Amygdala (tissue), 56 donors: ENCODE data around the gene PPARG.

Experiments used
- DNase-seq, 56 donors: peaks; one replicate each; lab custom pipeline; 2025; lab: John Stamatoyannopoulos, UW

Gene PPARG

DNA sequence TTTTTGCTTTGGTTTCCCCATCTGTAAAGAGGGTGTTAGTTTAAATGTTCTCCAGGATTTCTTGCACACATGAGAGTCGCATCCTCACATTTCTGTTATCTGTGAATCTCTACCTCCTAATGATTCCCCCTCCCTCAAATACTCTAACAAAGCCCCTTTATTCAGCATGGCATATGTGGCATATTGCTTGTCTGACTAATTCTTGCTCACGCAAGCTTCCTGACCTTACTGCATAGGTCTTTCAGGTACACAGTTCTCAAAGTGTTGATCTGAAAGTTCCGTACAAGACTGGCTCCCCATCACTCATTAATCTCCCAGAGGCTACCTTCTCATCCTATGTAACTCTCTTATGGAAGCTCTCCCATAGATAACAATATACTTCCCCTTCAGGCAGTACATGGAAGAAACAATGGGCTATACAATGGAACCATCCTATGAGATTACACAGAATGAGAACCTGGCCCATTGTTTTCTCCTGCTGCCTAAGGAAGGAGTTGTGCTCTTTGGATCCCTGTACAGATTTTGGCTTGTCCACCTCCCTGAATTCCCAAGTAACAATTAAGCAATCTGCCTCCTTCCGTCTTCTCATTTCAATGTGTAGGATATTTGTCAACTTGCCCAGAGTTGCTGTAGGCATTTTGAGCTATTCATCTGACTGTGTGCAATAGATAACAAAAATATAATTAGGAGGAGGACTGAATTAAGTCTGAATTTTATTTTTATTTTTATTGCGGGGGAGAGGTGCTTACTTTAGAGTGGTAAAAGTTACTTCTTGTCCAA lies 51.0 kb downstream of the PPARG start:
- DNase-seq: no peak

GRCh38 chr3:12340506-12340905 lies 51.6 kb downstream of the PPARG start:
- no peak for DNase-seq

GRCh38 chr3:12342151-12342550 lies 53.3 kb downstream of the PPARG start:
- DNase-seq: no peak

DNA sequence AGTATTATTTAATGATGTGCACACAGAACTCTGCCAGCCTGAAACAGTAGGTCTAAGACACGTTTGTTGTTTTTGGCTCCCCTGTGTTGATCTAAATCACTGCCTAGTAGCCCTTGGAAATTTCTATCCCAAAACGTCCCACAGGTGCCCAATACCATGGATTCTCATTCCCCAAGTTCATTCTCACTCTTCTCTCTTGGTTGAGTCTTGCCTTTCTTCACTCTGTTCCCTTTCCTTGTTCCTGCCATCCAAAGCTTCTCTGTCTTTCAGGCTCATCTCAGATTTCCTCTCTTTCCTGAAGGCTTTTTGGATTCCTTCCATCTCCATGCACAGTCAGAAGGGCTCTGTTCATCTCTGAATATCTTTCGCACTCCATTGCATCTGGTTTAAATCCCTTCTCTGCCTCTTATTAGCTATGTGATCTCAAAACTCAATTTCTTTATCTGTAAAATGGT lies 54.2 kb downstream of the PPARG start:
- DNase-seq: no peak

GRCh38 chr3:12345141-12345561 lies 56.3 kb downstream of the PPARG start:
- no peak for DNase-seq

DNA sequence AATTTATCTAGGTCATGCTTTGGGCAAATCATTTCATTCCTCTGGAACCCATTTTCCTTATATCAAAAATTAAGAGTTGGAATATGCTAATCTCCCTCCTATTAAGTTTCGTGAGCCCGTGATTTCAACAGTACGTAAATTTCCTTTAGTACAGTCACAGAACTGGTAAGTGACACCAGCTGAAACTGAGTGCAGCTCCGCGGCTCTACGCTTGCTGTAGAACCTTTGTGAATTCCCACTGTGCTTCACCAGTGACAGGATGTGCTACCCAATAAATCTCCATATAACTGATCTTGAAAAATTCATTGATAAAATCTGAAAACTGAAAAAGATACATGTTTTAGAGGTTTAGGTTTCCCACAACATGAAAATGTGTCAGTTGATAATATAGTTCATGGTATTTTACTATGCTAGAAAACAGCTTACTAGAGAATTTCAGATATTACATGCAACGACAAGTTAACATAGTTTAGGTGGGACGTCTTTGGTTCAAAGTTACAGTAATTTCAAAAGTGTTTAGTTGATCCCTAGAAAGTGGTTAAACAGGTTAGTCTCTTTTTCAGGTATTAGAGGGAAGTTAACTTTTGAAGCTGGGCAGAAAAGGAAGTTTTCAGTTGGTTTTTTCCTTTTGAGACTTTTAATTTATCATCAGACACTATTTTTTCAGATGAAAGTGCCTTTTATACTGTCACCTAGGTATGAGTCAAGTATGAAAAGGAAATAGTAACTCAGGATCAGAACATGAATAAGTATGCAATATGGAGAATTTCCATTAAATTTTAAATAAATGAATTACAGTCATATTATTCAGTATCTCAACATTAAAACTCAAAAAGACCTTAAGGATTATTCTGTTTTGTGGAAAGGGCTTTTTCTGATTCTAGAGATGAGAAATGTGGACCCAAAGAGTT lies 57.0 kb downstream of the PPARG start:
- no peak for DNase-seq

- DNase-seq: no peak
These were observed 58.4 kb downstream of the PPARG start for GRCh38 chr3:12347301-12347700.

GRCh38 chr3:12349895-12350811 lies 61.3 kb downstream of the PPARG start:
- peak in 1 of 56 donors; percentile 2 for DNase-seq

DNA sequence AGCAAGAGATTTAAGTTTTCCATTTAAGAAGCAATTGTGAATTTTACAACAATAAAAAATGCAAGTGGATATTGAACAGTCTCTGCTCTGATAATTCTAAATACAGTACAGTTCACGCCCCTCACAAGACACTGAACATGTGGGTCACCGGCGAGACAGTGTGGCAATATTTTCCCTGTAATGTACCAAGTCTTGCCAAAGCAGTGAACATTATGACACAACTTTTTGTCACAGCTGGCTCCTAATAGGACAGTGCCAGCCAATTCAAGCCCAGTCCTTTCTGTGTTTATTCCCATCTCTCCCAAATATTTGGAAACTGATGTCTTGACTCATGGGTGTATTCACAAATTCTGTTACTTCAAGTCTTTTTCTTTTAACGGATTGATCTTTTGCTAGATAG lies 62.3 kb downstream of the PPARG start:
- no peak for DNase-seq

DNA sequence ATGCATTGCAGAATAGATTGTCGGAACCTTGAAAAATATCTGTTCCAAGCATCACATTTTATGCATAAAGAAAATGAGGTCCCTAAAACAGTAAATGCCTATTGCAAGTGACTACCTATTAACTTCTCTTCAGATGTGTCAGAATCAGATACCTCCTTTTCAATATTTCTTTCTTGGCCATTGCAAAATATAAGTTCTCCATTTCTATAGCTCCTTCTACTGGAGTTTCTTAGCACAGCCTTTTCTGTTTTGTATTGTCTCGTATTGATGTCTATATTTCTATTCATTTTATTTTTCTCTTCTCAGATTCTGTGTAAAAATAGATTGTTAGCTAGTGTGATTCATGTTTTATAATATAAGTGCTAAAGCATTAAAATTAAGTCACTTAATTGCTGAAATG lies 63.4 kb downstream of the PPARG start:
- DNase-seq: no peak

DNA sequence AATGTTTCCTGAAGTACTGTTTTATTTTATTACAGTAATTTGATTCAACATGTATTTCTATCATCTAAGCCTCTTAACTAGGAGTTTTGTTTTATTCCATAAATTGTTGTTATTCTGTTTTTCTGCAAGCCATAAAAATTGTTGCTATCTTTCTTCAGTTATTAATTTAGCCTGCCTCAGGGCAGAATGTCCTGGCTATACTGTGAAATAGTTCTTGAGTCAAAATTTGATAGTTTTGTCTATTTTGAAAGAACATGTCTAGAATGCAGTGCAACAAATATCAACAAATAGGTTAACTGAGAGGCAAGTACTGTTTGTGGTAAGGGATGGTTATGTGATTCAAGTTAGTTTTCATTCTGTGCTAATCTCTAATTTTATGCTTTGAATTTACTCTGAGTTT lies 63.9 kb downstream of the PPARG start:
- DNase-seq: no peak

DNA sequence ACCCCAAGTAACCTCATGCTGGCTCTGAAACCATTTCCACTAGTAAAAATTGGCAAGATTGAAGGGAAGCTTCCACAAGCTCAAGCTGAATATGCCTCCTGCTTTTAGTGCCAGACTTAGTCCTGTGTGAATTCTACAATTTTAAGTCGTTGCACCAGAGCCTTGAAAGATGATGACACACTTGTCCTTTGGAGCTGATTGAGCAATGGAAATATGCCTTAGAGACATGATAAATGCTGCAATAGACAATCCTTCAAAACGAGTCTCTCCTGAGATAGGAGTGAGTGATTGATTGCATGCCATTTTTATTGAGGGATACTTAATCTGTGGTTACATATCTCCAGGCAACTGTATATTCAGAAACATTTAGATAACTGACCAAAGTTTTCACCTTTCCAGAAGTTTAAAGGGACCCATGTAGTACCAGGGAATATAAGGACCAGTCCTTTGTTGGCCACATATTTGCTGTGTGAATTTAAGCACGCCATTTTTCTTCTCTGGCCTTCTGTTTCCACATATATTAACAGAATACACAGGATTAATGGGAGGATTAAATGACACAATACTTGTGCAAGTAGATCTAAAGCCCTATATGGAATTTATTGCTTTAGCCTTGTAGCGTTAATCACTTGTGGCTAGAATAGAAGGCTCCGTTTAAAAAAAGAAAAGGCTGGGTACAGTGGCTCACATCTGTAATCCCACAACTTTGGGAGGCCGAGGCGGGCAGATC lies 65.1 kb downstream of the PPARG start:
- DNase-seq: no peak

DNA sequence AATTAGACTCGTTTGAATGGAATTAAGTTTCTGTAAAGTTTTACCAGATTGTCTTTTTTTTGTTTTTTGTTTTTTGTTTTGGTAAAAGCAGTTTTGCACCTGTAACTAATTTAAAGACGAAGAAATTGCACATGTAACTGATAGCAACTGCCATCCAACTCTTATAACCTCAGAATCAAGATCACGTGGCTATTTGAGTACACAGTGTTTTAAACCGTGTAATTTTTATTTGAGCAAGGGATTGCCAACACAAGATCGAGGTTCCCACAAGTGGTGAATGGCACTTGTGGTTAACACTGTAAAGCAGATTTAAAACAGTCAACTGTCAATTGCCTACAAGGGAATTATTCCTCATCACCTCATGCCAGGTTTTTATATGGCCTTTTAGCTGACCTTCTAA lies 67.3 kb downstream of the PPARG start:
- DNase-seq: no peak

GRCh38 chr3:12356996-12357395 lies 68.1 kb downstream of the PPARG start:
- DNase-seq: no peak

DNA sequence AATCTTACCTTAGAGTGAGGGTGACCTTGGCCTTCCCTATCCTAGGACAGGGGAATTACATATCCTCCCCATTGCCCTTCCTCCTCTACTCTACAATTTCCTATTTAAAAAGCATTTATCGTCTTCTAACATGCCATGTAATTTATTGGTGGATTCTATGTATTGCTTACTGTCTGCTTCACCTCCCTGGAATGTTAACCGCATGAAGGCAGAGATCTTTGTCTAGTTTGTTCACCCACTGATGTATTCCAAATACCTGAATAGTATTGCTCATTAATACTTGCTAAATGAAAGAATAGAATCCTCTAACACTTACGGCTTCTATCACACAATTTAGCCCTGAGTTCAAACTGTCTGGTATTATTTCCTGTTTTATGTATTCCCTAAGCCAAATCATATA lies 68.6 kb downstream of the PPARG start:
- no peak for DNase-seq

GRCh38 chr3:12363397-12364195 lies 74.7 kb downstream of the PPARG start:
- no peak for DNase-seq

GRCh38 chr3:12367346-12367745 lies 78.5 kb downstream of the PPARG start:
- no peak for DNase-seq

DNA sequence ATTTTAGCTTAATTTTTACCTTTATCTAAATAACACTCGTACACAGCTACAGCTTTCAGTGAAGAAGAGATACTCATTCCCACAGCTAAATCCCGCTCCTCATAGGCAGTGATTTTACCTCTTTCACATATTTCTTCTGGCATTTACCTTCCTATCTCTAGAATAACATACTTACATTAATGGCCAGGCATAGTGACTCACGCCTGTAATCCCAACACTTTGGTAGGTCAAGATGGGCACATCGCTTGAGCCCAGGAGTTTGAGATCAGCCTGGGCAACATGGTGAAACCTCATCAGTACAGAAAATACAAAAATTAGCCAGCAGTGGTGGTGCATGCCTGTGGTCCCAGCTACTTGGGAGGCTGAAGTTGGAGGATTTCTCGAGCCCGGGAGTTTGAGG lies 80.2 kb downstream of the PPARG start:
- DNase-seq: no peak

GRCh38 chr3:12369598-12369997 lies 80.7 kb downstream of the PPARG start:
- DNase-seq: no peak
